Nephron (organoid): ENCODE measurements around the gene GREB1.

Experiments
- H3K27ac Mint-ChIP-seq, 3 experiments: 2 replicates each; pipeline ENCODE4 v1.8.0; 2020; ENCODE audit warnings: mixed read lengths in 3 of 3, mild to moderate bottlenecking in 2 of 3, moderate library complexity in 1 of 3
- H3K27me3 Mint-ChIP-seq: 2 replicates; pipeline ENCODE4 v1.8.0; 2021; ENCODE audit warnings: low read depth, mild to moderate bottlenecking, moderate library complexity, mixed read lengths
- H3K36me3 Mint-ChIP-seq: 2 replicates; pipeline ENCODE4 v1.8.0; 2020; ENCODE audit warnings: low read depth, mixed read lengths
- H3K4me1 Mint-ChIP-seq: 2 replicates; pipeline ENCODE4 v1.8.0; 2020; ENCODE audit warnings: mixed read lengths
- H3K4me3 Mint-ChIP-seq, 3 experiments: 2 replicates each; pipeline ENCODE4 v1.8.0; 2020; ENCODE audit warnings: mild to moderate bottlenecking in 3 of 3, mixed read lengths in 3 of 3, moderate library complexity in 2 of 3
- H3K9me3 Mint-ChIP-seq: 2 replicates; pipeline ENCODE4 v1.8.0; 2020; ENCODE audit warnings: mixed read lengths
- TF ChIP-seq, protein P1 (sequence below), 3 experiments: fragments of 200-600 bp; sonication (generic); IDR thresholded peaks; one replicate each; pipeline ENCODE4 v1.5.0; 2021; ENCODE audit warnings: antibody characterized with exemption in 3 of 3; ENCODE audit not compliant: unreplicated experiment in 3 of 3

GREB1 gene

DNA sequence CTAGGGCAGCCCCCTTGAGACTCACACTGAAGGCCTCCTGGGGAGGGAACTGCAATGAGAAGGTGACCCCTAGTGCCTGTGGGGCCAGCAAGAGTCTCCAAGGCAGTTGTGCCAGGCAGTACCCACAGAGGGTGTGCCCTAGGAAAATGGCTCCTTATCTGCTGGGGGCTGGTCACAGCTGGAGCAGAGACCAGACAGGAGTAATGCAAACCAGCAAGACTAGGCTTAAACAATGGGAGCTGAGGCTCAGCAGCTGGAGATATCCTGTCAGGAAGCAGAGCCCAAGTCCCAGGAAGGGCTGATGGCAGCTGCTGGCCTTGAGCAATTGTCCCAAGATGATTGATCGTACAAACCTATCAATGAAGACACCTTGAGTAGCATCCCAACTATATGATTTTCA lies 41.1 kb upstream of the GREB1 start:
- H3K36me3 Mint-ChIP-seq = peaks cover 13% of the 10 kb centered on the region
- TF ChIP-seq, protein P1, sequence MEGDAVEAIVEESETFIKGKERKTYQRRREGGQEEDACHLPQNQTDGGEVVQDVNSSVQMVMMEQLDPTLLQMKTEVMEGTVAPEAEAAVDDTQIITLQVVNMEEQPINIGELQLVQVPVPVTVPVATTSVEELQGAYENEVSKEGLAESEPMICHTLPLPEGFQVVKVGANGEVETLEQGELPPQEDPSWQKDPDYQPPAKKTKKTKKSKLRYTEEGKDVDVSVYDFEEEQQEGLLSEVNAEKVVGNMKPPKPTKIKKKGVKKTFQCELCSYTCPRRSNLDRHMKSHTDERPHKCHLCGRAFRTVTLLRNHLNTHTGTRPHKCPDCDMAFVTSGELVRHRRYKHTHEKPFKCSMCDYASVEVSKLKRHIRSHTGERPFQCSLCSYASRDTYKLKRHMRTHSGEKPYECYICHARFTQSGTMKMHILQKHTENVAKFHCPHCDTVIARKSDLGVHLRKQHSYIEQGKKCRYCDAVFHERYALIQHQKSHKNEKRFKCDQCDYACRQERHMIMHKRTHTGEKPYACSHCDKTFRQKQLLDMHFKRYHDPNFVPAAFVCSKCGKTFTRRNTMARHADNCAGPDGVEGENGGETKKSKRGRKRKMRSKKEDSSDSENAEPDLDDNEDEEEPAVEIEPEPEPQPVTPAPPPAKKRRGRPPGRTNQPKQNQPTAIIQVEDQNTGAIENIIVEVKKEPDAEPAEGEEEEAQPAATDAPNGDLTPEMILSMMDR (IDR thresholded peaks at IDR 0.05; ENCODE audit: unreplicated experiment in 3 of 3) = no peak
- no peak overlapping the region for H3K27ac Mint-ChIP-seq
- no peak overlapping the region for H3K4me3 Mint-ChIP-seq
- peaks cover 4% of the 10 kb centered on the region for H3K9me3 Mint-ChIP-seq
- peaks cover 6% of the 10 kb centered on the region for H3K4me1 Mint-ChIP-seq
- no peaks in the 10 kb centered on the region for H3K27me3 Mint-ChIP-seq

DNA sequence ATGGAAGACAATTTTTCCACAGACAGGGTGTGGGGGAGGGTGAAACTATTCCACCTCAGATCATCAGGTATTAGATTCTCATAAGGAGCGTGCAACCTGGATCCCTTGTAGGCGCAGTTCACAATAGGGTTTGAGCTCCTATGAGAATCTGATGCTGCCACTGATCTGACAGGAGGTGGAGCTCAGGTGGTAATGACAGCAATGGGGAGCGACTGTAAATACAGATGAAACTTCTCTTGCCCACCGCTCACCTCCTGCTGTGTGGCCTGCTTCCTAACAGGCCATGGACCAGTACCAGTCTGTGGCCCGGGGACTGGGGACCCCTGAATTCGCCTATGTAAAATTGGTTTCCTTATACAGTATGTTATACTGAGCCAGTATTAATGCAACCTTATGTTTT lies 40.6 kb upstream of the GREB1 start:
- no peaks in the 10 kb centered on the region for H3K27me3 Mint-ChIP-seq
- peaks cover 11% of the 10 kb centered on the region for H3K36me3 Mint-ChIP-seq
- H3K4me1 Mint-ChIP-seq = peaks cover 11% of the 10 kb centered on the region
- TF ChIP-seq, protein P1 (IDR thresholded peaks at IDR 0.05; ENCODE audit: unreplicated experiment in 3 of 3) = no peak
- H3K27ac Mint-ChIP-seq = no peak overlapping the region
- H3K4me3 Mint-ChIP-seq = no peak overlapping the region
- peaks cover 4% of the 10 kb centered on the region for H3K9me3 Mint-ChIP-seq

DNA sequence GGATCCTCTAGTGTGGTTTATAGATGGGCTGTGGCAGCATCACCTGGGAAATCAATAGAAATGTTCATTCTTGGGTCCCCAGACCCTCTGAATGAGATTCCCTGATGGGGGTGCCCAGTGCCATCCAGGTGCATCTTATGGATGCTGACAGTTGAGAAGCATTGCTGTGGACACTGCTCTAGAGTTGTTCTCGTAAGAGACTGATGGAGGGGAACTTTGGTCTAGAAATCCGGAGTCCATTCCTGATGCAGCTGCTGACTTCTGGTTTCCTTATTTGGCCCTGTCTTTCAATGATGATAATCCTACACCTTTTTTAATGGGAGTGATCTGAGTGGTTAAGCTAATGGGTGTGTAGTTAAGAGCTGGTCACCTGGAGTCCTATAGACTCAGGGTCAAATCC lies 39.5 kb upstream of the GREB1 start:
- H3K4me3 Mint-ChIP-seq = no peak overlapping the region
- no peak overlapping the region for H3K27ac Mint-ChIP-seq
- peaks cover 4% of the 10 kb centered on the region for H3K9me3 Mint-ChIP-seq
- peaks cover 21% of the 10 kb centered on the region for H3K4me1 Mint-ChIP-seq
- TF ChIP-seq, protein P1 (IDR thresholded peaks at IDR 0.05; ENCODE audit: unreplicated experiment in 3 of 3) = no peak
- no peaks in the 10 kb centered on the region for H3K27me3 Mint-ChIP-seq
- H3K36me3 Mint-ChIP-seq = peaks cover 9% of the 10 kb centered on the region

GRCh38 chr2:11495844-11496681 lies 37.8 kb upstream of the GREB1 start:
- H3K27me3 Mint-ChIP-seq = no peaks in the 10 kb centered on the region
- no peak overlapping the region for H3K27ac Mint-ChIP-seq
- peaks cover 24% of the 10 kb centered on the region for H3K4me1 Mint-ChIP-seq
- peaks cover 5% of the 10 kb centered on the region for H3K36me3 Mint-ChIP-seq
- TF ChIP-seq, protein P1 (IDR thresholded peaks at IDR 0.05; ENCODE audit: unreplicated experiment in 3 of 3) = no peak
- peak overlapping the region; percentile 8 to 34 (median 19) for H3K4me3 Mint-ChIP-seq
- H3K9me3 Mint-ChIP-seq = no peaks in the 10 kb centered on the region

DNA sequence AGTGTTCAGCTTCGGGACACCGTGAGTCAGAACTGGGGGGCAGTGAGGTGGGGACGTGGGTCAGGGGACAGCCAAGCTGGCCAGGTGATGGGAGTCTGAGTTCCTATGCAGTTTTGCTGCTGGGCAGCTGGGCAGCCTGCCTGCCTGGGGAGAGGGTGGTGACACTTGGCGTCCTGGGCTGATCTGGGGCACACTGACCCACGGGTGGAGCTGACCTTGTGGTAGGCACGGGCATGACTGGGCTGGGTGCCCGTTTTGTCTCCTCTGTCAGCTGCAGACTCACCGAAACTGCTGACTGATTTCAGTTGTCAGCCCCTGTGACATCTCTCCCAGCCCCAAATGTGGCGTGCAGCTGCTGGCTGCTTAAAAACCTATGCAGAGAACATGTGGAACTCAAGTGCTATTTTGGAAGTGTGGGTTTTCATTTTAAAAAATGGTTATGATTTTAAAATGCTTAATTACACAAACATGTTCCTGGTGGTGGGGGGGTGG lies 35.3 kb upstream of the GREB1 start:
- Mint-ChIP-seq H3K4me1 (peaks cover 17% of the 10 kb centered on the region), H3K4me3 (peak overlapping the region in 1 of 3 experiments; percentile 9), H3K27me3 (no peaks in the 10 kb centered on the region), H3K9me3 (peaks cover 8% of the 10 kb centered on the region), H3K27ac (peak overlapping the region in 2 of 3 experiments; percentile 48 to 72), H3K36me3 (peaks cover 16% of the 10 kb centered on the region)
- TF ChIP-seq, protein P1 (IDR thresholded peaks at IDR 0.05; ENCODE audit: unreplicated experiment in 3 of 3) = no peak
